GM19239 (cell line): ENCODE results near the gene DIP2C.
"Not testable (repeated sequence)": the region's sequence is repeated elsewhere in the genome, so short reads cannot be mapped to it uniquely, and the experiment has no call there.

Experiments
- DNase-seq: peaks from one replicate; pipeline ENCODE4 v3.0.0; 2011; ENCODE audit warnings: low spot score; ENCODE audit not compliant: insufficient read length
- FAIRE-seq: peaks from 2 replicates; lab custom pipeline; 2011; peaks lifted over from hg19 to GRCh38; lab: Jason Lieb, UNC

The DIP2C gene

DNA sequence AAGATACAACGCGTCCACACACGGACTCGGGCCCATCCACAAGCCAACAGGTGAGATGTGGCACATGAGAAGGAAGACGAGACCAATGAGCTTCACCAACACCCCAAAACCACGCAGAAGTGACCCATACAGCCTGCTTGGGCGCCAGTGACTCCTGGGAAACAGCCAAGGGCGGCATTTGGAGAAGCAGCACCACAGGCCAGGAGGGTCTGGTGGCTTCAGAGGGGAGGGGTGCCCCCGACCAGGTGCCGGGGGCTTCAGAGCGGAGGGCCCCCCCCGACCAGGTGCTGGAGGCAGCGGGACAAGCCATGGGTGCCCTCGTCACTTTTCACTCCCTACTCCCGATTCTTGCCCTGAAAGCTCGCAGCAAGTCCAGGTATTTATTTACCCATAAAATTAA is 140.1 kb downstream of the DIP2C start:
- FAIRE-seq (no peak), DNase-seq (no peak)

DNA sequence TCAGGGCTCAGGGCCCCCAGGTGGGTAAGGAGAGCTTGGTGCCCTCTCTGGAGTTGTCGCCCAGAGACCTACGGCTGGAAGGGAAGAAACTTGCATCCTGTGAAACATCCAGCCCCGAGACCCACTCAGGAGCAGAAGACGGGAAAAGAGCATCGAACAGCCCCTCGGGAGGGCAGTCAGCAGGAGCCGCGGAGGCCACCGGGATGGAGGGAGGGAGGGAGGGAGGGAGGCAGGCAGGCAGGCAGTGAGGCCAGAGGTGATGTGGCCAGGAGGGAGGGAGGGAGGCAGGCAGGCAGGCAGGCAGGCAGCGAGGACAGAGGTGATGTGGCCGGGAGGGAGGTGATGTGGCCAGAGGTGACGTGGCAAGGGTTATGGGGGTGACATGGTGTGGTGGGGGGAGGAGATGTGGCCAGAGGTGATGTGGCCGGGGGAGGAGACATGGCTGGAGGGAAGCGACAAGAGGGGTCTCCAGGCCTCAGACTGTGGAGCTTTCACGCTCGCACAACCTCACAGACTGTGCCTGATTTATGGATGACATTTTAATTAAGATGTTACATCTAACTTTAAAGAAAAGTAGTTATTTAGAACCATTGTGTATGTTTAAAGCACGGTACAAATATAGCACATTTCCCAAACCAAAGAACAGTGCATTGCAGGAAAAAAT is 141.1 kb downstream of the DIP2C start:
- FAIRE-seq, result no peak
- no peak for DNase-seq

DNA sequence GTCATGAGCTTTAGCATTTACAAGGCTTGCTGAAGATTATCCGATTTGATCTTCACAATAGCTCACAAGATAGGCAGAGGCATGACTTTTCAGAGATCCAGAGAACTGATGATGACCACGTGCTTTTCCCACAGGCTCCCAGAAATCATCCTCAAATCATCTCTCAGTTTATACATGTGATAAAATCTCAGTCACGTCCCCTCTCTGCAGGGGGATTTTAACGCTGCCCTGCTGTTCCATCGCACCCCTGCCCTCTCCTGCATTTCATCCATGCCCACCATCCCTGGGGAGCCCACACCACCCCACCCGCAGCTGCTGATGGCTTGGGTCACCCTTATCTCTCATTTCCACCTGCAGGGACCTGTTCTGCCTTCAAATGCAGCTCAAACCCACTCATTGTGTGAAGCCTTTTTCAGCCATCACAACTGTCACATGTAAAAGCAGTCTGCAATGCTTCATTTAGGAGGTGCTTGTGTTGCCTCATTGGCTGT is 141.8 kb downstream of the DIP2C start:
- DNase-seq, result no peak
- no peak for FAIRE-seq

DNA sequence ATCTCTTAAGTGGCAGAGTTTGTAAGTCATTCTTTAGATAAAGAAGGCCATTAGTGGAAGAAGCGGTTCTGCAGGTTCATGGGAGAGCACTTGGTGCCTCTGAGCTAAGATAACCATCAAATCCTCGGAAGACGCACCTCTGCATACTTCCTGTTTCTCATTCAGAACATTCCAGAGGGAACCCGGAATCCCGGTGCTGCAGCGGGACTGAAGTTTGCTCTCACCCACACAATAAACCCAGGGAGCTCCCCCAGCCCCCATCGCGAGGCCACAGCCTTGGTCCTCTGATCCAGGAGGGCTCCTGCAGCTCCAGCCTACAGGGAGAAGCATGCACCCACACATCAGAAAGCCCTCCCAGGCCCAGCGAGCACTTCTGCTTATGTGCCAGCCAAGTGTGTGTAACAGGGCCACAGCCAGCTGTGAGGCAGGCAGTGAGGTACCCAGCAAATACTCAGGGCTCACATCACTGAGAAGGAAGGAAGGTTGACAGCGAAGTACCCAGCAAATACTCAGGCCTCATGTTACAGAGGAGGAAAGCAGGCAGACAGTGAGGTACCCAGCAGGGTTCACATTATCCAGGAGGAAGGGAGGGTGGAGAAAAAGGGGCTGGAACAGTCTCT is 142.4 kb downstream of the DIP2C start:
- no peak for DNase-seq
- no peak for FAIRE-seq

DNA sequence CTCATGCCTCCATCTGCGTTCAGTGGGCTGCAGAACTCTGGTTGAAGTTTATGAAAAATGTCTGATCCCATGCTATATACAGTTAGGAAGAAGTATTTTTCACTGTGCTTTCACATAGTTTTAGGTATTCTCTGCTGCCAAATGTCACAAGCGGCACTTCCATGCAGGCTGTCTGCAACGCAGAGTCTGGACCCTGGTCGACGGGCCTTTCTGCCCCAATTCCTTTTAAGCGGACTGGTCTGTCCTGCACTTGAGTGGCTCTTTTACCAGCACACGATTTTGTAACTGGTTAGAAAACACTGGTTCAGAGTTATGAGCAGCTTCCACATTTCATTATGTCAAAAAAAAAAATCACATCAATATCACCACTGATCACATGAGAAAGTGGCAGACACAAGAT is 143.0 kb downstream of the DIP2C start:
- FAIRE-seq (no peak), DNase-seq (no peak)

DNA sequence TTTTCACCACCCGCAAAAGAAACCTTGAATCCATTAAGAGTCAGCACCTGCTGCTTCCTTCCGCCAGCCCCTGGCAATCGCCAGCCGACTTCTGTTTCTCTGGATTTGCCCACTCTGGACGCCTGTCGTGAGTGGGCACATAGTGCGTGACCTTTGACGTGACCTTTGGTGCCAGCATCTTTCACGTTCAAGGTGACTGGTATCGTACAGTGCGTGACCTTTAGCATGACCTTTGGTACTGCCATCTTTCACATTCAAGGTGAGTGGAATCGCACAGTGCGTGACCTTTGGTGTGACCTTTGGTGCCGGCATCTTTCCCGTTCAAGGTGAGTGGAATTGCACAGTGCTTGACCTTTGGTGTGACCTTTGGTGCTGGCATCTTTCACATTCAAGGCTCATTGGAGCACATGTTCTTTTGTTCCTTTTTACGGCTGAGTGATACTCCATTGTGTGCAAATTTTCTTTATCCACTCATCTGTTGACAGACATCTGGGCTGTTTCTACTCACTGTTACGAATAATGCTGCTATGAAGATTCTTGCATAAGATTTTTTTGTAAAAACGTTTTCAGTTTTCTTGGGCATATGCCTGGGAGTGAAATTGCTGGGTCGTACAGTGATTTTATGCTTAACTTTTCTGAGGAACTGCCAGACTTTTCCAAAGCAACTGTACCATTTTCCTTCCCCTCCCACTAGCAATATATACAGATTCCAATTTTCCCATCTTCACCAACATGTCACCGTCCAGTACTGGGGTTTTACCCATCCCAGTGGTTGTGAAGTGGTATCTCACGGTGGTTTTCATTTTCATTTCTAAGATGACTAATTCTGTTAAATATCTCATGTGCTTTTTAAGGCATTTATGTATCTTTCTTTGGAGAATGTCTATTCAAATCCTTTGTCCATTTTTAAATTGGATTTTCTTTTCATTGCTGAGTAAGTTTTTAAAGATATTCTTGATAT is 145.3 kb downstream of the DIP2C start:
- DNase-seq, result no peak
- no peak for FAIRE-seq

DNA sequence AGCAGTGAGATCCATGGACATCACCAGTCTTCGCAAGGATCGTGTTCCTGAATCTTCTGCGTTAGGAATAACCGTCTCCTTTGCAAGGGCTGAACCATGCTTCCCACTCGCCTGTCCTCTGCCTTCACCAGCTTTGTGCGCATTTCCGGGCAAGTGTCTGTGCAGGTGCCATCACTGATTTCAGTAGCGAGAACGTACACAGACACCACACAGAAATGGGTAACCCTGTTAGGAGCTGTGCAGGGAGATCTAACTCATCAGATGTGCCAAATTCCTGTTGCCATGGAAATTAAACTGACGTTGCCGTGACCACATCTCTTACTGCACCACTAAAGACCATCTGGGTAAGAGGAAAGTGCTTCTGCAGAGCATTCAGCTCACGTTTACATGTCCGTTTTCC is 146.3 kb downstream of the DIP2C start:
- no peak for FAIRE-seq

DNA sequence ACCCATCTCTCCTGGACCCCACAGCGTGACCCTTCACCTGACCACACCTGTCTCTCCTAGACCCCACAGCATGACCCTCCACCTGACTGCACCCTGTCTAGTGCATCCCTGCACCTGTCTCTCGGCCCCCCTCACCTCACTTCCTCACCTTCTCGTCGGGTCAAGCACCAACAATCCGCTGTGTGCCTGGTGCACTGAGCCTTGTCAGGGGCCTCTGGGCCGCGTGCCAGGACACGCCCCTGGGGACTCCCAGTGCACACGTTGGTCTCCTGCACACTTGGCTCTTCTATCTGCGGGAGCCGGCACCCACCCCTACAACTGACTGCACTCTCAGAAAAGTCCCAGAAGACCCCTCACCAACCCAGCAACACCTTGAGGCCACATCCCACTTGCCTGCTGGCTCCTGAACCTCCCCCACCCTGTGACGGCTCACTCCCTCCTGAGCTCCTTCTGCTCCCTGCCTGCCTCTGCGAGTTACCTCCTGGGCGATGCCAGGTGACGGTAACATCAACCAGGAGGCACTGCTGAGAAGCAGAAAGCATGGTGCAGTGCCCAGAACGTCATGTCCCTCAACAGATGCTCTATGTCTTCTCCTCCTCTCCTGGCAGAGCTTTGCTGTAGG is 147.6 kb downstream of the DIP2C start:
- no peak for FAIRE-seq
- DNase-seq, result no peak

More for the DNA sequence above, 146.3 kb downstream of the DIP2C start:
- DNase-seq, result no peak

DNA sequence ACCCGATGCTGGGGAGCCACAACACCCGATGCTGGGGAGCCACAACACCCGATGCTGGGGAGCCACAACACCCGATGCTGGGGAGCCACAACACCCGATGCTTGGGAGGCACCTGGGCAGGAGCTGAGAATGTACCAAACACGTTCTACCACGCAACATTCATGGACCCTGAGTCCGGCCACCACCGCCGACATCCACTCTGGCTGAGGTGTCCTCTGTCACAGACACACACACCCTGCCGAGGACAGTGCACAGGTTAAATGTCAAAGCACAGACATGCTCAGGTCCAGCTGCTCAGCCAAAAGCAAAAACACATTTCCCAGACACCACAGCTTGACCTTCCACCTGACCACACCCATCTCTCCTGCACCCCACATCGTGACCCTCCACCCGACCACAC is 148.4 kb downstream of the DIP2C start:
- no peak for FAIRE-seq
- DNase-seq, result no peak

DNA sequence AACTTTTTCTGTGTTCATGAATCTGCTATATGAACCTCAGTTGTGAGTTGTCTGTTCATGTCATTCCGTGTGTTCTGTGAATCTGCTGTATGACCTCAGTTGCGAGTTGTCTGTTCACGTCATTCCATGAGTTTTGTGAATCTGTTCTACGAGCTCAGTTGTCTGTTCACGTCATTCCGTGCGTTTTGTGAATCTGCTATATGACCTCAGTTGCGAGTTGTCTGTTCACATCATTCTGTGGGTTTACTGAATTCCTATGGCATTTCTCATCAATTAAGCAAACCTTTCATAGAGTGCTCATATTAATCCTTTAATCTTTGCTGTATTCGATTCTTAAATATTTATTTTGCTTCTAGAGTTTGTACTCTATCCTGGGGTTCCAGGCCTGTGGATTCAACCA is 150.6 kb downstream of the DIP2C start:
- FAIRE-seq (no peak), DNase-seq (no peak)

DNA sequence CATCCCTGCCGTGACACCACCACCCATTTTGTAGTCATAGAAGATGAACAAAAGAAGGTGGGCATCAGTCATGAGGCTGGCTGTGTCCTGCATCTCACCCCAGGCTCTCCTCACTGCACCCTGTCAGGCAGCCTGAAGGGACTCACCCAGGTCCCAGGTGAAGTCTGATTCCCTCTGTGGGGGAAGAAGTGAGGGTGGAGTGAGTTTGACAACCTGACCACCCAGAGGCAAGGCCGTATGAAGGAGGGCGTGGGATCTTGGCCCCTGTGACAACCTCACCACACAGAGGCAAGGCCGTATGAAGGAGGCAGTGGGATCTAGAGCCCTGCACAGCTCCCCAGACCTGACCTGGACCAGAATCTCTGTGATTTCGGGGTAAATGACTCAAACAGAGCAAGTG is 152.5 kb downstream of the DIP2C start:
- FAIRE-seq, result no peak
- no peak for DNase-seq

DNA sequence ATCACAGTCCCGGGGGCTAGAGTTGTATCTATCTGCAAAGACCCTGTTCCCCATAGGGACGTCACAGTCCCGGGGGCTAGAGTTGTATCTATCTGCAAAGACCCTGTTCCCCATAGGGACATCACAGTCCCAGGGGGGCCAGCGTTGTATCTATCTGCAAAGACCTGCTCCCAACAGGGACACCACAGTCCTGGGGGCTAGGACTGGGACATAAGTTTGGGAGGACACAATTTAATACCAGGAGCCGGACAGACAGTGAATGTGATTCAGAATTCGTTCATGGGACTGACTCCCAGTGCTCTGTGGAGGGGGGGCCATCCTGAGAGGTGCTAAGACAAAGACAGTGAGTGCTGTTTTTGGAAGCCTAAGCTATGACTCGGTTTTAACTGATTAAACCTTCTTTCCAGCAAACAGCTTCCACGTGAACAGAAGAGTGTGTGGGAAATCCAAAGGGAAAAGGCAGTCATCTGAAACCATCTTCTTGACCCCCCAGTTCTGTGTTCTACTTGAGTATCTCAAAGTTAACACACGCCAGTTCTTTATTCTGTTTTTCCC is 153.0 kb downstream of the DIP2C start:
- DNase-seq (no peak), FAIRE-seq (no peak)

DNA sequence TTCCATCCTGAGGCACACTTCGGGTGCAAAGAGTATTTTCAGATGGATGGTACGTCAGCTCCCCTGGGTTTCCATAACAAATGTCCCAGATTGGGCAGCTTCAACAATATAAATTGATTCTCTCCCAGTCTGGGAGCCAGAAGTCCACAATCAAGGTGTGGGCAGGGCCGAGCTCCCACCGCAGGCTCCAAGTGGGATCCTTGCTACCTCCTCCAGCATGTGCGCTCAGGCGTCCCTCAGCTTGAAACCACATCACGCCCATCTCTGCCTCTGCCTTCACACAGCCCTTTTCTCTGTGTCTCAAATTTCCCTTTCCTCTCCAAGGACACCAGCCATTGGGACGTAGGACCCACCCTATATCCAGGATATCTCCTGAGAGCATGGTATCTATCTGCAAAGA is 153.5 kb downstream of the DIP2C start:
- DNase-seq, result no peak
- no peak for FAIRE-seq

DNA sequence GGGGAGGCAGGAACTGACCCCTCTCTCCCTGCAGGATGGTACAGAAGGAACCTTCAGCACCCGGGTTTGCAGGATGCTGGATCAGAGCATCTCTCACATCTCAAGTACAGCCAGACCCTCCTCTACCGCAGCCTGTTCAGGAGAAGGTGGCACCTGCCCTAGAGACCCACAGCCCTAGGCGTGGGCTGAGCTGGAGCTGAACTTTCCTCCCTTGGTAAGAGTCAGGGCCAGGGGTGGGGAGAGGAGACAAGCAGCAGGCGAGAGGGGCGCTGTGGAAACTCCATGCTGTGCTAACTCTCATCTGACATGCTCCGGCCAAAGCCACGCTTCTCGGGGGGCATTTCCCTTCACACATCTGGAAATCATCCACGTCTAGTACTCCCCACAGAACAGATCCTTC is 154.4 kb downstream of the DIP2C start:
- FAIRE-seq, result no peak

DNA sequence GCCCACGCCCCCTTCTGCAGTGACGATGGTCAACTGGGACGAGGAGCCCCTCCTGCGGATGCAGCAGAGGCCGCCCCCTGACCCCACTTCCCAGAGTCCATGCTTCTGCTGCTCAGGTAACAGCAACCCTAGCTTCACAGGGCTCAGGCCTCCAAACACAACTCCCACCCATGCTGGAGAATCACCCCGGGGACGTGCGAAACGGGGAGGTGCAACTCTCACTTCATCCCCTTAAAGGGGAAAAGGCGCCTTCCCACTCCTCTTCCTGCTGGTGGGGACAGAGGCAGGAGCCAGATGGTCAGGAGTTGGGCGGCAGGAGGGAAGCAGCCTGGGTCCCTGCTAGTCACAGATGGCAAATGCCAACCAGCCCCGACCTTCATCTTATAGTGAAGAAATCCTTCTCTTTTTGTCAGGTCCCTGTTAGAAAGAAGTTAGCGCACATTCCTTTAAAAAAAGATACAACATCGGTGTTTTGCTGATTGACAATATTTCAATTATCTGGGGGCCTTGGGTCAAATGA is 155.4 kb downstream of the DIP2C start:
- no peak for FAIRE-seq
- DNase-seq, result no peak

More for the DNA sequence above, 154.4 kb downstream of the DIP2C start:
- no peak for DNase-seq

DNA sequence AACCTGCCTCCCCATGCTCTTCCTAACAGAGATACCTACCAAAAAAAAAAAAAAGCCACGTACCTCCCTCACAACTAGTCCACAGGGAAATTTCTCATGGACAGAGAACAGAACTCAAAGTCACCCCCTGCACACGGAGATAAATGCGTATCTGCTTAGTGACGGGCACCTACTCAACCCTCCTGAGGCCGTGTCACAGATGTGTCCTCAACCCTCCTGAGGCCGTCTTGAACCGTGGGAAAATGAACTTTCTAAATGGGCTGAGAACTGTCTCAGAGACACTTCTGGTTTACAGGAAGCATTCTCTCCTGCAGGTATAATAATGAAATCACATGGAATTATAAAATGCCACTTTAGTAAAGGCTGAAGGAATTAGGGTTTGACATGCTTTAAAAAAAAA is 155.9 kb downstream of the DIP2C start:
- DNase-seq, result no peak
- FAIRE-seq, result no peak

DNA sequence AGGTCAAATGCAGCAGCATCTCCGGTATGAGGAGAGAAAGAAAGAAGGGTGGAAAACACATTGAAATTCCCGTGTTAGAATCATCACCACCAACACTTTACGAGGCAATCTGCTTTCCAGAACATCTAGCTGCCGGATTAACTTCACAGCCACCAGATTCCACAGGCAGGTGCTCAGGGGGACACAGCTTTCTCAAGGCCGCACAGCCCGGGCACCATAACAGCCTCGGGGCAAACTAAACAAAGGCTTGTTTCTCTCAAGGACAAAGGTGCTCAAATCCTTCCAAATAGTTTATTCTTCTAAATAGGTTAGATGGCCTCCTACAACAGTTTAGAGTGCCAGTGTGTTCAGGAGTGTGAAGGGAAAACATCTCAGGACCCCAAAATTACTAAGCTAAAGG is 156.3 kb downstream of the DIP2C start:
- DNase-seq, result no peak
- no peak for FAIRE-seq

DNA sequence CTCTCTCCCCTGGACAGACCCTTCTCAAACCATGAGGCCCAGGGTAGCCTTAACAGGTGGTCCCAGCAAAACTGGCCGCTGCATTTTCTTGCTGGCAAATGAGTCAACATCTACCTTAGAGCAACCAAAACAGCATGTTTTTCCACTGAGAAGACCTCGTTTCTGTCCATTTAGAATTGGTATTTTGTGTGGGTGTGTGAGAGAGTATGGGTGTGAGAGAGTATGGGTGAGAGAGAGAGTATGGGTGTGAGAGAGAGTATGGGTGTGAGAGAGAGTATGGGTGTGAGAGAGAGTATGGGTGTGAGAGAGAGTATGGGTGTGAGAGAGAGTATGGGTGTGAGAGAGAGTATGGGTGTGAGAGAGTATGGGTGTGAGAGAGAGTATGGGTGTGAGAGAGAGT is 157.1 kb downstream of the DIP2C start:
- not testable (repeated sequence) for FAIRE-seq

DNA sequence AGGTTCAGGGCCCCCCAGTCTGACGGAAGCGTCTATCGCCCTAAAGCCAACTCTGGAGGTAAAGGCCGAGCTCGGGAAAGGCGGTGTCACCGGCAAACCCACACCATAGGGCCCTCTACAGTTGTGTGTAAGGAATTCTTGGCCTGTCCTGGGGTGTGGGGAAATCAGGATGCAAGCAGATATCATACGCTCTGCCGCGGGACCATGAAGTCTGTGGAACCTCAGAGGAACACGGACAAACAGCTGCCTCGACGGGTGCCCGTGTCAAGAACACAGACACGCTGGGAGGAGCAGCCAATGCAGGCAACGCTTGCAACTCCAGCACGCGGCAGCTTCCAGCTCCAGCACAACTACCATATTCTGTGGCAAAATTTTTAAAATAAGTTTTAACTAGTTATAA is 157.9 kb downstream of the DIP2C start:
- DNase-seq (no peak), FAIRE-seq (no peak)

More for the DNA sequence above, 157.1 kb downstream of the DIP2C start:
- not testable (repeated sequence) for DNase-seq

DNA sequence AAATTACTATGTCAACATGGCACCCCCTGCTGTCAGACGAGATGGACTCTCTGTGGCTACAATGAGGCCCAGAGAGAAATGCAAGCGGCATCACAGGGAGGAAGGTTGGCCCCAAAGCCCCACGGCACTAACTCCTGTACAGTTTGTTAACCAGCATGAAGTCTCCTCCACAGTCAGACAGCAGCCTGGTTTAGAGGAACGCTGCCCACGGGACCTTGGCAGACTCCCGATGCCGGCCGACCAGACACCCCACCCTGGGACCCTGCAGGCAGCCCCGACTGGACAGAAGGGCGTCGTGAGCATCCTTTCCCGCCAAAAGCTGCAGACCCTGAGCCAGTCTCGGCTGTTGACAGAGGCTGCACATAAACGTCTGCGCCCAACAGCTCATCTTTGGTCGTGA is 158.8 kb downstream of the DIP2C start:
- FAIRE-seq, result no peak
- no peak for DNase-seq
